Glutamatergic neuron (in vitro differentiated cells): ENCODE data around the gene EML6. TPM values are rescaled to one million over a fixed set of nuclear protein-coding genes. Genes with fewer than 3 reads are reported as not detected.

Source experiments
- DNase-seq: peaks from one replicate; pipeline ENCODE4 v3.0.0; 2022
- H3K27ac Mint-ChIP-seq: one replicate; pipeline ENCODE4 v1.8.0; 2020; ENCODE audit warnings: mild to moderate bottlenecking, mixed read lengths, inconsistent platforms; ENCODE audit not compliant: unreplicated experiment
- H3K27me3 Mint-ChIP-seq: one replicate; pipeline ENCODE4 v1.8.0; 2020; ENCODE audit warnings: mild to moderate bottlenecking, moderate library complexity, mixed read lengths, inconsistent platforms; ENCODE audit not compliant: unreplicated experiment
- H3K36me3 Mint-ChIP-seq: one replicate; pipeline ENCODE4 v1.8.0; 2020; ENCODE audit warnings: mild to moderate bottlenecking, mixed read lengths, inconsistent platforms; ENCODE audit not compliant: unreplicated experiment
- H3K4me1 Mint-ChIP-seq: one replicate; pipeline ENCODE4 v1.8.0; 2020; ENCODE audit warnings: mild to moderate bottlenecking, low read depth, mixed read lengths, inconsistent platforms; ENCODE audit not compliant: unreplicated experiment
- H3K4me3 Mint-ChIP-seq: one replicate; pipeline ENCODE4 v1.8.0; 2020; ENCODE audit warnings: mild to moderate bottlenecking, mixed read lengths, inconsistent platforms; ENCODE audit not compliant: unreplicated experiment
- H3K9me3 Mint-ChIP-seq: one replicate; pipeline ENCODE4 v1.8.0; 2020; ENCODE audit warnings: mild to moderate bottlenecking, moderate library complexity, mixed read lengths, inconsistent platforms; ENCODE audit not compliant: unreplicated experiment
- CTCF ChIP-seq: fragments of 200-600 bp; sonication (generic); IDR thresholded peaks from one replicate; pipeline ENCODE4 v1.5.0; 2021; ENCODE audit not compliant: partially characterized antibody, unreplicated experiment
- total RNA-seq: library from RNA; stranded (reverse); fragmentation: NEBNext Ultra II Directional; extraction: Animal tissue kit (Norgen Biotek cat#: 25700); gene quantifications from one replicate; pipeline ENCODE4 v1.2.1, GENCODE V29; 2021; ENCODE audit not compliant: unreplicated experiment

Gene EML6
- total RNA-seq, 1 donor from 2014 or later: 0.91 TPM

GRCh38 chr2:55010915-55011314 is 287.5 kb downstream of the EML6 start:
- Mint-ChIP-seq H3K4me1 (peaks cover 57% of the 10 kb centered on the region), H3K9me3 (peaks cover 11% of the 10 kb centered on the region), H3K27ac (no peak overlapping the region), H3K27me3 (peaks cover 9% of the 10 kb centered on the region), H3K36me3 (no peaks in the 10 kb centered on the region), H3K4me3 (peak overlapping the region; percentile 26)
- DNase-seq: no peak
- no peak for TF ChIP-seq CTCF

- Mint-ChIP-seq H3K4me1 (peaks cover 49% of the 10 kb centered on the region), H3K27ac (no peak overlapping the region), H3K9me3 (peaks cover 9% of the 10 kb centered on the region), H3K36me3 (no peaks in the 10 kb centered on the region), H3K4me3 (no peak overlapping the region), H3K27me3 (peaks cover 9% of the 10 kb centered on the region)
- no peak for DNase-seq
- TF ChIP-seq CTCF: no peak
Measured at GRCh38 chr2:55011831-55012671, 288.6 kb downstream of the EML6 start.

- Mint-ChIP-seq H3K36me3 (no peaks in the 10 kb centered on the region), H3K27ac (no peak overlapping the region), H3K9me3 (peaks cover 7% of the 10 kb centered on the region), H3K4me3 (no peak overlapping the region), H3K27me3 (peaks cover 5% of the 10 kb centered on the region), H3K4me1 (peaks cover 44% of the 10 kb centered on the region)
- no peak for DNase-seq
- TF ChIP-seq CTCF: no peak
Measured at GRCh38 chr2:55012672-55013484, 289.4 kb downstream of the EML6 start.

- Mint-ChIP-seq H3K9me3 (peaks cover 6% of the 10 kb centered on the region), H3K27ac (no peak overlapping the region), H3K36me3 (no peaks in the 10 kb centered on the region), H3K4me1 (peaks cover 42% of the 10 kb centered on the region), H3K4me3 (no peak overlapping the region), H3K27me3 (peaks cover 5% of the 10 kb centered on the region)
- no peak for DNase-seq
- no peak for TF ChIP-seq CTCF
Measured at GRCh38 chr2:55013936-55014335, 290.5 kb downstream of the EML6 start.
